Measurements from ENCODE around the gene GPN1.
"Not testable (repeated sequence)": the region's sequence is repeated elsewhere in the genome, so short reads cannot be mapped to it uniquely, and the experiment has no call there.

Gene GPN1

DNA sequence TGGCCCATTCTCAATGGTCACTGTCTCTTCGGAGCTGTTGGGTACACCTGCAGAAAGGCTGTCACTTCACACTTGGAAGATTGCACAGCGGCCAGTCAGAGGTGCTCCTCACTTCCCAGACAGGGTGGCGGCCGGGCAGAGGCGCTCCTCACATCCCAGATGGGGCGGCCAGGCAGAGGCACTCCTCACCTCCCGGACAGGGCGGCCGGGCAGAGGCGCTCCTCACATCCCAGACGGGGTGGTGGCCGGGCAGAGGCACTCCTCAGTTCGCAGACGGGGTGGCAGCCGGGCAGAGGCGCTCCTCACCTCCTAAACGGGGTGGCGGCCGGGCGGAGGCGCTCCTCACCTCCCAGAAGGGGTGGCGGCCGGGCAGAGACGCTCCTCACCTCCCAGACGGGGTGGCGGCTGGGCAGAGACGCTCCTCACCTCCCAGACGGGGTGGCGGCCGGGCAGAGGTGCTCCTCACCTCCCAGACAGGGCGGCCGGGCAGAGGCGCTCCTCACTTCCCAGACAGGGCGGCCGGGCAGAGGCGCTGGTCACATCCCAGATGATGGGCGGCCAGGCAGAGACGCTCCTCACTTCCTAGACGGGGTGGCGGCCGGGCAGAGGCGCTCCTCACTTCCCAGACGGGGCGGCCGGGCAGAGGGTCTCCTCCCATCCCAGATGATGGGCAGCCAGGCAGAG lies 34.7 kb upstream of the GPN1 start:
- H3K9me3 ChIP-seq (replicated peaks; ENCODE audit: low read length); H3K27me3 ChIP-seq (ENCODE audit: control insufficient read depth, insufficient read depth, low read length); H3K9ac ChIP-seq (ENCODE audit: low read depth, low read length); H3K4me2 ChIP-seq (ENCODE audit: low read length); H3K36me3 ChIP-seq (ENCODE audit: insufficient read depth, low read length); H3K4me3 ChIP-seq (ENCODE audit: low read length): not testable (repeated sequence)
- H3K4me1 ChIP-seq (ENCODE audit: control insufficient read depth, insufficient read depth, low read length) = peaks cover 15% of the 10 kb centered on the region

DNA sequence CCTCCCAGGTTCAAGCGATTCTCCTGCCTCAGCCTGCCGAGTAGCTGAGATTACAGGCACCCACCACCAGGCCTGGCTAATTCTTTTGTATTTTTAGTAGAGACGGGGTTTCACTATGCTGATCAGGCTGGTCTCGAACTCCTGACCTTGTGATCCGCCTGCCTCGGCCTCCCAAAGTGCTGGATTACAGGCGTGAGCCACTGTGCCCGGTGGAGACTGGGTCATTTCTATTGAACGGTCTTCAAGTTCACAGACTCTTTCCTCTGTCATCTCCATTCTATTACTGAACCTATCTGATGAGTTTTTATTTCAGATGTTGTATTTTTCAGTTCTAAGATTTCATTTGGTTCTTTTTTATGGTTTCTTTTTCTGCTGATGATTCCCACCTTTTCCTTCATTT lies 33.4 kb upstream of the GPN1 start:
- H3K4me3 ChIP-seq (ENCODE audit: low read length); H3K9ac ChIP-seq (ENCODE audit: low read depth, low read length): not testable (repeated sequence)

DNA sequence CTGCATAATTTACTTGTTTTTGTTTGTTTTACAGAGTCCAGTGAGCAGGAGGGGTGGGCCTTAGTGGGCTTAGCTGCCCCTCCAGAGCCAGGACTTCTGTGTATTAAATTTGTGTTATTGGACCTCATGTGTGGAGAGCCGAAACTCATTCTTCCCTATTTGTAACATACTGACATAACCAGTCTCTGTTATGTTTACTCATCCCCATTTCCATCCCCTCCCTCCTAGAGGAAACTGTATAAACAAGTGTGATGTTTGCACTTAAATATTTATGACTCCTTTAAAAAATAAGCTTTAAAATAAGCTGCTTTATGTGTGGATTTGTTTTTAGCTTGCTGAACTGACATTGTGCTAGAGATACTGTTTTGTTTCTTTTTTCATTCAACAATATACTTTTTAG lies 32.2 kb upstream of the GPN1 start:
- no peak overlapping the region for H3K4me3 ChIP-seq (ENCODE audit: low read length)
- H3K9ac ChIP-seq (ENCODE audit: low read depth, low read length) = no peak overlapping the region
- no peaks in the 10 kb centered on the region for H3K9me3 ChIP-seq (replicated peaks; ENCODE audit: low read length)
- H3K36me3 ChIP-seq (ENCODE audit: insufficient read depth, low read length) = peaks cover 27% of the 10 kb centered on the region
- no peaks in the 10 kb centered on the region for H3K27me3 ChIP-seq (ENCODE audit: control insufficient read depth, insufficient read depth, low read length)
- H3K4me1 ChIP-seq (ENCODE audit: control insufficient read depth, insufficient read depth, low read length) = peaks cover 15% of the 10 kb centered on the region
- no peak overlapping the region for H3K4me2 ChIP-seq (ENCODE audit: low read length)

More for the DNA sequence above, 33.4 kb upstream of the GPN1 start:
- Histone ChIP-seq H3K36me3 (ENCODE audit: insufficient read depth, low read length) (peaks cover 17% of the 10 kb centered on the region), H3K4me1 (ENCODE audit: control insufficient read depth, insufficient read depth, low read length) (peaks cover 15% of the 10 kb centered on the region)
- H3K27me3 ChIP-seq (ENCODE audit: control insufficient read depth, insufficient read depth, low read length); H3K9me3 ChIP-seq (replicated peaks; ENCODE audit: low read length); H3K4me2 ChIP-seq (ENCODE audit: low read length): not testable (repeated sequence)

DNA sequence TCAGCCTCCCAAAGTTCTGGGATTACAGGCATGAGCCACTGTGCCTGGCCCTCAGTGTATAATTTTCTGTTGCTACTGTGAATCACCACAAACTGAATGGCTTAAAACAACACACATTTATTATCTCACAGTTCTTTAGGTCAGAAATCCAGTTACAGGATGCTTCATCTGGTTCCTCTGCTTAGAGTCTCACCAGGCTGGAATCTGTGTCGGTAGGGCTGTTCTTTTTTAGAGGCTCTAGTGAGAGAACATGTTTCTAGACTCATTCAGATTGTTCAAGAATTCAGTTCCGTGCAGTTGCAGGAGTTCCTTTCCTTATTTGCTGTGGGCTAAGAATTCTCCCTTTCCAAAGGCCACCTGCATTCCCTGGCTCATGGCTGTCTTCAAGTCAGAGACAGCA lies 22.2 kb upstream of the GPN1 start:
- Histone ChIP-seq H3K9ac (ENCODE audit: low read depth, low read length) (peak overlapping the region; percentile 39), H3K36me3 (ENCODE audit: insufficient read depth, low read length) (peaks cover 47% of the 10 kb centered on the region), H3K9me3 (replicated peaks; ENCODE audit: low read length) (no peaks in the 10 kb centered on the region), H3K4me3 (ENCODE audit: low read length) (no peak overlapping the region), H3K4me2 (ENCODE audit: low read length) (peak overlapping the region; percentile 57), H3K4me1 (ENCODE audit: control insufficient read depth, insufficient read depth, low read length) (peaks cover 6% of the 10 kb centered on the region), H3K27me3 (ENCODE audit: control insufficient read depth, insufficient read depth, low read length) (no peaks in the 10 kb centered on the region)

DNA sequence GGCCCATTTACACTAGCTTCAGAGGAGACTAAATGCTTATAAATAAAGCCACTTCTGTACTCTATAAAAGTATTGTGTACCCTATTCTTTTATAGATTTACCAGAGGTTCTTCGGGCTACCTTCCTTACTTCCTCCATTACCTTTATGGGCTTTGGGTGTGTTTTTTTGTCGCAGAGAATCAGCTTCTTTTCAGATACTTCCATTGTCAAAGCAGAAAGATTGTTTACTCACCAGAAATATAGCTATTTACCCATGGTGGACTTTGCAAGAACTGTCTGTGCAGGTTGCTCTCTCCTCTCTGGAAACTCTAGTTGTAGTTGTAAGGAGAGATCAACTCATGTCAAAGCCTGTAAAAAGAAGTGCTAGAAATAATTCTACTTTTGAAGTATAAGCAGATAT lies 14.9 kb upstream of the GPN1 start:
- no peak overlapping the region for H3K9ac ChIP-seq (ENCODE audit: low read depth, low read length)
- no peaks in the 10 kb centered on the region for H3K9me3 ChIP-seq (replicated peaks; ENCODE audit: low read length)
- no peaks in the 10 kb centered on the region for H3K27me3 ChIP-seq (ENCODE audit: control insufficient read depth, insufficient read depth, low read length)
- no peak overlapping the region for H3K4me2 ChIP-seq (ENCODE audit: low read length)
- no peak overlapping the region for H3K4me3 ChIP-seq (ENCODE audit: low read length)
- peaks cover 44% of the 10 kb centered on the region for H3K36me3 ChIP-seq (ENCODE audit: insufficient read depth, low read length)
- no peaks in the 10 kb centered on the region for H3K4me1 ChIP-seq (ENCODE audit: control insufficient read depth, insufficient read depth, low read length)

DNA sequence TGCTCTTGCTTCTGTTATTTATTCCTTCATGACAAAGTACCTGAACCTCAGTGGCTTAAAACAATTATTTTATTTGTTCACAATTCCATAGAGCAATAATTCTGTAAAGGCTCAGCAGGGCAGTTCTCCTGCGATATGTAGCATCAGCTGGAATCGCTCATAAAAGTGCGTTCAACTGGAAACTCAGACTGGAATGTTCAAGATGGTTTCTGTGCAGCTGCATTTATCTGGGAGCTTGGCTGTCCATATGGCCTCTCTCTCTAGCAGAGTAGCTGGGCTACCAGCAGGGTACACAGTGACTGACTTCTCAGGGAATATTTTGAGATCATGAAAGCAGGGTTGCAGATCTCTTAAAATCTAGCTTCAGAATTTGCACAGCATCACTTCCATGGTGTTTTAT lies 13.5 kb upstream of the GPN1 start:
- H3K4me2 ChIP-seq (ENCODE audit: low read length) = no peak overlapping the region

DNA sequence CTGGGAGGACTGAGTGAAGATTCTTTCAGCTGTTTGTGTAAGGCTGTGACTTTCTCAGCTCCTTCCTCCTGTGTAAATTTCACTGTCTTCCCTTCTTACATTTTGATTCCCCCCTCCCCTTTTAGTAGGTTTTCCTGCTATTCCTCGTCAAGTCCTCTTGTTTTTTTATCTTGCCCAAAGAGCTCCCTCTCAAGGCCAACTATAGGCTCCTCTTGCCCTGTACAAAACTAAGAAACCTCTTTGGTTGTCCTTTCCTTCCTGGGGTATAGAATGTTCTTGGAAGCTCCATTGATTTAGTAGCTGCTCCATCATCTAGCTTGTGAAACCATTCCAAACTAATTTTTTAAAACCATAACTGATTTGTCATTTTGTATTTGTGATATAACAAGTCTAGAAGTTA lies 7.3 kb upstream of the GPN1 start:
- H3K9ac ChIP-seq (ENCODE audit: low read depth, low read length) = no peak overlapping the region
- H3K4me2 ChIP-seq (ENCODE audit: low read length) = no peak overlapping the region
- H3K4me3 ChIP-seq (ENCODE audit: low read length) = no peak overlapping the region
- H3K9me3 ChIP-seq (replicated peaks; ENCODE audit: low read length) = no peaks in the 10 kb centered on the region
- H3K36me3 ChIP-seq (ENCODE audit: insufficient read depth, low read length) = peaks cover 62% of the 10 kb centered on the region
- H3K4me1 ChIP-seq (ENCODE audit: control insufficient read depth, insufficient read depth, low read length) = peaks cover 26% of the 10 kb centered on the region
- H3K27me3 ChIP-seq (ENCODE audit: control insufficient read depth, insufficient read depth, low read length) = no peaks in the 10 kb centered on the region

More for the DNA sequence above, 13.5 kb upstream of the GPN1 start:
- Histone ChIP-seq H3K27me3 (ENCODE audit: control insufficient read depth, insufficient read depth, low read length) (no peaks in the 10 kb centered on the region), H3K4me1 (ENCODE audit: control insufficient read depth, insufficient read depth, low read length) (no peaks in the 10 kb centered on the region), H3K9me3 (replicated peaks; ENCODE audit: low read length) (no peaks in the 10 kb centered on the region), H3K4me3 (ENCODE audit: low read length) (no peak overlapping the region), H3K9ac (ENCODE audit: low read depth, low read length) (no peak overlapping the region), H3K36me3 (ENCODE audit: insufficient read depth, low read length) (peaks cover 40% of the 10 kb centered on the region)

DNA sequence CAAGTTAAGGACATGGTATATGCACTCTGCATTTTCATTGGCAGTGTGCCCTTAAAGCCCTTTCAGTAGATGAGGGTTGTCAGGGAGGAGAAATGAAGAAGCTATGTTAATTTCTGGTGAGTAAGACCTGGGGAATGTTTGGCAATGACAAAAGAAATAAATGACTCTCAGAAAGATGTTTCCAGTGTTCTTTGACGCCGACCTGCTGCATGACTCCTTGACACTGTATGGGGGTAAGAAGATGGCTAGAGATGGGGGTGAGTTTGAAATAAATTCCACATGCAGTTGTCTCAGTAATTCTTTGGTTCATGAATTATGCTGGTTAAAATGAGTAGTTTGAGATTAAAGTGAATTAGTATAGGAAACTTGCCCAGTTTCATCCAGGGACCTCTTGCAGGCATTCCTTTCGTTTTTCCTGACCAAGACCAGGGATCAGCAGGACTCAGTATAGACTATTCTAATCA lies 5.9 kb upstream of the GPN1 start:
- peak overlapping the region; percentile 8 for H3K4me2 ChIP-seq (ENCODE audit: low read length)
- H3K4me1 ChIP-seq (ENCODE audit: control insufficient read depth, insufficient read depth, low read length) = peaks cover 40% of the 10 kb centered on the region
- no peak overlapping the region for H3K9ac ChIP-seq (ENCODE audit: low read depth, low read length)
- H3K36me3 ChIP-seq (ENCODE audit: insufficient read depth, low read length) = peaks cover 54% of the 10 kb centered on the region
- H3K27me3 ChIP-seq (ENCODE audit: control insufficient read depth, insufficient read depth, low read length) = no peaks in the 10 kb centered on the region
- H3K4me3 ChIP-seq (ENCODE audit: low read length) = no peak overlapping the region
- H3K9me3 ChIP-seq (replicated peaks; ENCODE audit: low read length) = no peaks in the 10 kb centered on the region

DNA sequence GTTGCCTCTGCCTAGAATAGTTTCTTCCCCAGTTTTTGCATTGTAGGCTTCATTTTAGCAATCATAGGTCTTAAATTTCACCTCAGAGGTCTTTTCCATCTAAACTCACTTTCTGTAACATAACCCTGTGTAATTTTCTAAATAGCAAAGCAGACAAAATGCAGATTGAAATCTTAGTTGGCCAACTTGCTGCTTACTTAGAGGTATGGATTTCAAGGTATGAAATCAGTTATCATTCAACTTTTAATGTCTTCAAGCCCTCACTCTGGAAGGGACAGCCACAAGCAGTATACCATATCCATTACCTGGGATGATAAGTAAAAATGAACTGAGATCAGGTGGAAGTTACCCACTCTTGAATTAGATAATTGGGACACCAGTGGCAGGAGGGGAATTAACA lies 3.9 kb upstream of the GPN1 start:
- no peaks in the 10 kb centered on the region for H3K27me3 ChIP-seq (ENCODE audit: control insufficient read depth, insufficient read depth, low read length)
- H3K4me1 ChIP-seq (ENCODE audit: control insufficient read depth, insufficient read depth, low read length) = peaks cover 49% of the 10 kb centered on the region
- peaks cover 44% of the 10 kb centered on the region for H3K36me3 ChIP-seq (ENCODE audit: insufficient read depth, low read length)
- no peak overlapping the region for H3K4me3 ChIP-seq (ENCODE audit: low read length)
- no peak overlapping the region for H3K9ac ChIP-seq (ENCODE audit: low read depth, low read length)
- no peak overlapping the region for H3K4me2 ChIP-seq (ENCODE audit: low read length)
- no peaks in the 10 kb centered on the region for H3K9me3 ChIP-seq (replicated peaks; ENCODE audit: low read length)

DNA sequence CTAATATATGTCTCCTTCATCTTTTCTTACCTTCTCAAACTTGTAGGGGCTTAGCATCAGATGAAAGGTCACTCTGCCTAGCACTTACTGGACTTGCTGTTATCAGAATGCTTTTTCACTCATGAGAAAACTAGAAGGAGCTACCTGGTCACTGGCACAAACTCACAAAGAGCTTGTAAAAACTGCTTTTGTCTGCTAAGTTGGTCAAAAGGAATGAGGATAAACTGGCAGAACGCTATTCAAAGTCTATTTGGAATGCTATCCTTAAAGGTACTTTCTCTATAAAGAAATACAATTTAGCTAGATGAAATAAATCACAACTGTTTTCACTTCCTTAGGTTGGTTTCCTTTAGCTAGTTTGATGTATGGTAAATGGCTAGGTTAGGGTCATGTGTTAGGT lies 2.5 kb upstream of the GPN1 start:
- H3K36me3 ChIP-seq (ENCODE audit: insufficient read depth, low read length) = peaks cover 34% of the 10 kb centered on the region
- not testable (repeated sequence) for H3K4me3 ChIP-seq (ENCODE audit: low read length); H3K4me2 ChIP-seq (ENCODE audit: low read length); H3K9me3 ChIP-seq (replicated peaks; ENCODE audit: low read length); H3K27me3 ChIP-seq (ENCODE audit: control insufficient read depth, insufficient read depth, low read length)
- H3K4me1 ChIP-seq (ENCODE audit: control insufficient read depth, insufficient read depth, low read length) = peaks cover 49% of the 10 kb centered on the region
- H3K9ac ChIP-seq (ENCODE audit: low read depth, low read length) = peak overlapping the region; percentile 5

DNA sequence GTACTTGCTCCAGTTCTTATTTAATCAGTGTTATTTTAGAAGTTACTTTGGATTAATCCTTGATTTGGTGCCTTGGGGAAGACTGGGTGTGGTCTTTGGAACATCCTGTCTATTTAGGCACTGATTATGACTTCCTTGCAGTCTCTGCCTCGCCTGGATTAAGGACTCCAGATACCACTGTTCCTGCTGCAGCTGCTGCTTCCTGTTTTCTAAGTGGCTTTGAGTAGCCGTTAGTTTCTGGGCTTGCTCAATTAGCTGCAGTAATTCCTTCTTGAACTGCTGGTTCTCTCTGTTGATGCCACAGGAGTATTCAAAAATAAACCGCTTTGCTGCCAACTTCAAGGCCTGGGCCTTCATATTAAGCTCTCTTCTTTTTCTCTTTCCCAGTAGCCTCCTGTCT lies 1.9 kb upstream of the GPN1 start:
- Histone ChIP-seq H3K4me1 (ENCODE audit: control insufficient read depth, insufficient read depth, low read length) (peaks cover 45% of the 10 kb centered on the region), H3K9ac (ENCODE audit: low read depth, low read length) (peak overlapping the region; percentile 69)
- not testable (repeated sequence) for H3K4me2 ChIP-seq (ENCODE audit: low read length)

More for the DNA sequence above, 1.9 kb upstream of the GPN1 start:
- peaks cover 36% of the 10 kb centered on the region for H3K36me3 ChIP-seq (ENCODE audit: insufficient read depth, low read length)
- H3K9me3 ChIP-seq (replicated peaks; ENCODE audit: low read length); H3K4me3 ChIP-seq (ENCODE audit: low read length); H3K27me3 ChIP-seq (ENCODE audit: control insufficient read depth, insufficient read depth, low read length): not testable (repeated sequence)
